Muscle layer of duodenum (tissue), 2 donors: Measurements from ENCODE around the gene CTIF.
A peak's percentile ranks its signal among the peaks of the same experiment; 100 is the strongest.

Experiments
- H3K27ac ChIP-seq: one replicate; pipeline ENCODE4 v1.7.0; 2013; ENCODE audit warnings: mild to moderate bottlenecking, low read length
- H3K27me3 ChIP-seq: one replicate; pipeline ENCODE4 v1.7.0; 2013; ENCODE audit warnings: low read depth, mild to moderate bottlenecking, control low read depth, low read length
- H3K36me3 ChIP-seq, 2 donors: one replicate each; pipeline ENCODE4 v1.7.0; 2013; ENCODE audit warnings: low read length in 2 of 2, control low read depth in 1 of 2, mild to moderate bottlenecking in 1 of 2; ENCODE audit not compliant: insufficient read depth in 2 of 2, control insufficient read depth in 1 of 2
- H3K4me1 ChIP-seq, 2 donors: one replicate each; pipeline ENCODE4 v1.7.0; 2013; ENCODE audit warnings: low read length in 2 of 2, mild to moderate bottlenecking in 2 of 2, control low read depth in 1 of 2, moderate library complexity in 1 of 2; ENCODE audit not compliant: insufficient read depth in 2 of 2, control insufficient read depth in 1 of 2
- H3K4me3 ChIP-seq, 2 donors: one replicate each; pipeline ENCODE4 v1.7.0; 2013; ENCODE audit warnings: low read length in 2 of 2, low read depth in 1 of 2, mild to moderate bottlenecking in 1 of 2
- H3K9me3 ChIP-seq, 2 donors: one replicate each; pipeline ENCODE4 v1.7.0; 2013; ENCODE audit warnings: low read length in 2 of 2, control low read depth in 1 of 2, mild to moderate bottlenecking in 1 of 2; ENCODE audit not compliant: control insufficient read depth in 1 of 2
- donor health status: healthy.

Gene CTIF

GRCh38 chr18:48900469-48900868 lies 361.6 kb downstream of the CTIF start:
- peaks cover 8 to 10% of the 10 kb centered on the region in 2 donors for H3K4me1 ChIP-seq
- no peaks in the 10 kb centered on the region for H3K36me3 ChIP-seq
- H3K27me3 ChIP-seq = no peaks in the 10 kb centered on the region
- H3K27ac ChIP-seq = no peak overlapping the region
- peaks cover 0 to 9% of the 10 kb centered on the region in 2 donors for H3K9me3 ChIP-seq
- no peak overlapping the region for H3K4me3 ChIP-seq

- H3K4me3 ChIP-seq = no peak overlapping the region
- peaks cover 0 to 9% of the 10 kb centered on the region in 2 donors for H3K9me3 ChIP-seq
- no peaks in the 10 kb centered on the region for H3K36me3 ChIP-seq
- no peaks in the 10 kb centered on the region for H3K27me3 ChIP-seq
- H3K27ac ChIP-seq = peak overlapping the region; percentile 37
- H3K4me1 ChIP-seq = peaks cover 8 to 10% of the 10 kb centered on the region in 2 donors
Observed at GRCh38 chr18:48901145-48902022, 362.6 kb downstream of the CTIF start.

- Histone ChIP-seq H3K27ac (peak overlapping the region; percentile 47), H3K27me3 (no peaks in the 10 kb centered on the region), H3K36me3 (no peaks in the 10 kb centered on the region), H3K4me3 (no peak overlapping the region), H3K9me3 (peaks cover 0 to 9% of the 10 kb centered on the region in 2 donors), H3K4me1 (peaks cover 6 to 10% of the 10 kb centered on the region in 2 donors)
Observed at GRCh38 chr18:48902023-48902855, 363.4 kb downstream of the CTIF start.

GRCh38 chr18:48902856-48903601 lies 364.2 kb downstream of the CTIF start:
- Histone ChIP-seq H3K27ac (peak overlapping the region; percentile 47), H3K4me3 (no peak overlapping the region), H3K4me1 (peaks cover 3 to 10% of the 10 kb centered on the region in 2 donors)

GRCh38 chr18:48904091-48904490 lies 365.3 kb downstream of the CTIF start:
- H3K27ac ChIP-seq = no peak overlapping the region
- H3K4me1 ChIP-seq = peaks cover 3 to 10% of the 10 kb centered on the region in 2 donors
- H3K36me3 ChIP-seq = no peaks in the 10 kb centered on the region
- peaks cover 0 to 9% of the 10 kb centered on the region in 2 donors for H3K9me3 ChIP-seq
- no peak overlapping the region for H3K4me3 ChIP-seq
- H3K27me3 ChIP-seq = no peaks in the 10 kb centered on the region

More at GRCh38 chr18:48902856-48903601, 364.2 kb downstream of the CTIF start:
- no peaks in the 10 kb centered on the region for H3K27me3 ChIP-seq
- no peaks in the 10 kb centered on the region for H3K36me3 ChIP-seq
- peaks cover 0 to 9% of the 10 kb centered on the region in 2 donors for H3K9me3 ChIP-seq

GRCh38 chr18:48904847-48905394 lies 366.1 kb downstream of the CTIF start:
- H3K4me3 ChIP-seq = no peak overlapping the region
- peaks cover 3 to 10% of the 10 kb centered on the region in 2 donors for H3K4me1 ChIP-seq
- H3K27ac ChIP-seq = no peak overlapping the region
- H3K27me3 ChIP-seq = no peaks in the 10 kb centered on the region
- H3K36me3 ChIP-seq = no peaks in the 10 kb centered on the region
- H3K9me3 ChIP-seq = peaks cover 0 to 9% of the 10 kb centered on the region in 2 donors

GRCh38 chr18:48905513-48905912 lies 366.7 kb downstream of the CTIF start:
- Histone ChIP-seq H3K36me3 (no peaks in the 10 kb centered on the region), H3K4me3 (no peak overlapping the region), H3K4me1 (peaks cover 3 to 10% of the 10 kb centered on the region in 2 donors), H3K27ac (no peak overlapping the region), H3K27me3 (no peaks in the 10 kb centered on the region), H3K9me3 (peaks cover 0 to 9% of the 10 kb centered on the region in 2 donors)

GRCh38 chr18:48908916-48909315 lies 370.1 kb downstream of the CTIF start:
- H3K4me3 ChIP-seq = no peak overlapping the region
- no peaks in the 10 kb centered on the region for H3K36me3 ChIP-seq
- no peaks in the 10 kb centered on the region for H3K4me1 ChIP-seq
- H3K27ac ChIP-seq = no peak overlapping the region
- H3K9me3 ChIP-seq = peaks cover 0 to 9% of the 10 kb centered on the region in 2 donors
- no peaks in the 10 kb centered on the region for H3K27me3 ChIP-seq

GRCh38 chr18:48909721-48910120 lies 370.9 kb downstream of the CTIF start:
- Histone ChIP-seq H3K4me1 (peaks cover 0 to 2% of the 10 kb centered on the region in 2 donors), H3K9me3 (peaks cover 0 to 6% of the 10 kb centered on the region in 2 donors), H3K27ac (no peak overlapping the region), H3K27me3 (no peaks in the 10 kb centered on the region), H3K4me3 (no peak overlapping the region), H3K36me3 (no peaks in the 10 kb centered on the region)

GRCh38 chr18:48910972-48911545 lies 372.2 kb downstream of the CTIF start:
- H3K4me1 ChIP-seq = peaks cover 0 to 7% of the 10 kb centered on the region in 2 donors
- no peaks in the 10 kb centered on the region for H3K36me3 ChIP-seq
- H3K27me3 ChIP-seq = no peaks in the 10 kb centered on the region
- no peaks in the 10 kb centered on the region for H3K9me3 ChIP-seq
- no peak overlapping the region for H3K4me3 ChIP-seq
- H3K27ac ChIP-seq = no peak overlapping the region
